Karpas-422 (cell line): ENCODE data around the gene SMIM23. TPM values are rescaled to one million over a fixed set of nuclear protein-coding genes. Genes with fewer than 3 reads are reported as not detected.

Source experiments
- DNase-seq: peaks from one replicate; pipeline ENCODE4 v3.0.0-alpha.2; 2015
- H2AFZ ChIP-seq: fragments of 200-600 bp; sonication (generic); 2 replicates; pipeline ENCODE4 v1.6.1; 2014; ENCODE audit warnings: antibody characterized with exemption, low read length, mixed read lengths
- H3K27ac ChIP-seq: fragments of 200-600 bp; sonication (generic); 2 replicates; pipeline ENCODE4 v1.5.1; 2014; ENCODE audit warnings: mild to moderate bottlenecking, low read length, moderate library complexity
- H3K27me3 ChIP-seq: fragments of 200-600 bp; sonication (generic); 2 replicates; pipeline ENCODE4 v1.6.1; 2014; ENCODE audit warnings: low read length, mixed read lengths
- H3K36me3 ChIP-seq: fragments of 200-600 bp; sonication (generic); 2 replicates; pipeline ENCODE4 v1.6.1; 2014; ENCODE audit warnings: low read length, mixed read lengths; ENCODE audit not compliant: insufficient read depth
- H3K4me1 ChIP-seq: fragments of 200-600 bp; sonication (generic); 2 replicates; pipeline ENCODE4 v1.6.1; 2014; ENCODE audit warnings: mild to moderate bottlenecking, low read length, mixed read lengths
- H3K4me2 ChIP-seq: fragments of 200-600 bp; sonication (generic); 2 replicates; pipeline ENCODE4 v1.6.1; 2014; ENCODE audit warnings: low read length, low read depth, mild to moderate bottlenecking; ENCODE audit not compliant: poor library complexity, severe bottlenecking
- H3K4me3 ChIP-seq: fragments of 200-600 bp; sonication (generic); 2 replicates; pipeline ENCODE4 v1.5.1; 2014; ENCODE audit warnings: mild to moderate bottlenecking, antibody characterized with exemption, low read length, mixed read lengths
- H3K79me2 ChIP-seq: fragments of 200-600 bp; sonication (generic); 2 replicates; pipeline ENCODE4 v1.6.1; 2014; ENCODE audit warnings: mild to moderate bottlenecking, low read length, mixed read lengths
- H3K9ac ChIP-seq: fragments of 200-600 bp; sonication (generic); 2 replicates; pipeline ENCODE4 v1.6.0; 2014; ENCODE audit warnings: low read length
- H3K9me2 ChIP-seq: fragments of 200-600 bp; sonication (generic), shearing (Covaris generic); replicated peaks from 2 replicates; pipeline ENCODE4 v1.6.0; 2014; ENCODE audit warnings: mild to moderate bottlenecking, low read length, moderate library complexity; ENCODE audit not compliant: insufficient read depth
- H3K9me3 ChIP-seq: fragments of 300-700, 200-600 bp; sonication (generic); 2 replicates; pipeline ENCODE4 v1.6.1; 2014; ENCODE audit warnings: low read length, mixed read lengths
- H4K20me1 ChIP-seq: fragments of 200-600 bp; sonication (generic); 2 replicates; pipeline ENCODE4 v1.6.1; 2014; ENCODE audit warnings: mild to moderate bottlenecking, antibody characterized with exemption, low read length, low read depth; ENCODE audit not compliant: insufficient read depth
- total RNA-seq: library from RNA; depleted of rRNA; stranded (reverse); fragments of >200 nt; shearing (Covaris generic); gene quantifications from 2 replicates; pipeline ENCODE4 v1.2.3, GENCODE V29; 2014; ENCODE audit warnings: low replicate concordance; rRNA removed

The SMIM23 gene
- total RNA-seq, result not detected in 2 replicates

GRCh38 chr5:171785517-171785916 is at the start of gene SMIM23:
TSS of gene SMIM23 (plus strand) at chr5:171785817. CDS start at chr5:171785872, 55 bp downstream.
- H3K4me3 ChIP-seq, result no peak within 1 kb of the TSS
- no peak for DNase-seq
- no peaks in the 10 kb centered on the region for H3K9me2 ChIP-seq
- no peak within 1 kb of the TSS for H3K27ac ChIP-seq
- no peaks in the 10 kb centered on the region for H3K4me1 ChIP-seq
- no peak within 1 kb of the TSS for H3K4me2 ChIP-seq
- no peaks in the 10 kb centered on the region for H3K9me3 ChIP-seq
- H4K20me1 ChIP-seq, result no peaks in the 10 kb centered on the region
- H3K79me2 ChIP-seq, result no peaks in the 10 kb centered on the region
- H3K36me3 ChIP-seq, result no peaks in the 10 kb centered on the region
- no peaks in the 10 kb centered on the region for H3K27me3 ChIP-seq
- no peak within 1 kb of the TSS for H3K9ac ChIP-seq
- no peak within 1 kb of the TSS for H2AFZ ChIP-seq

DNA sequence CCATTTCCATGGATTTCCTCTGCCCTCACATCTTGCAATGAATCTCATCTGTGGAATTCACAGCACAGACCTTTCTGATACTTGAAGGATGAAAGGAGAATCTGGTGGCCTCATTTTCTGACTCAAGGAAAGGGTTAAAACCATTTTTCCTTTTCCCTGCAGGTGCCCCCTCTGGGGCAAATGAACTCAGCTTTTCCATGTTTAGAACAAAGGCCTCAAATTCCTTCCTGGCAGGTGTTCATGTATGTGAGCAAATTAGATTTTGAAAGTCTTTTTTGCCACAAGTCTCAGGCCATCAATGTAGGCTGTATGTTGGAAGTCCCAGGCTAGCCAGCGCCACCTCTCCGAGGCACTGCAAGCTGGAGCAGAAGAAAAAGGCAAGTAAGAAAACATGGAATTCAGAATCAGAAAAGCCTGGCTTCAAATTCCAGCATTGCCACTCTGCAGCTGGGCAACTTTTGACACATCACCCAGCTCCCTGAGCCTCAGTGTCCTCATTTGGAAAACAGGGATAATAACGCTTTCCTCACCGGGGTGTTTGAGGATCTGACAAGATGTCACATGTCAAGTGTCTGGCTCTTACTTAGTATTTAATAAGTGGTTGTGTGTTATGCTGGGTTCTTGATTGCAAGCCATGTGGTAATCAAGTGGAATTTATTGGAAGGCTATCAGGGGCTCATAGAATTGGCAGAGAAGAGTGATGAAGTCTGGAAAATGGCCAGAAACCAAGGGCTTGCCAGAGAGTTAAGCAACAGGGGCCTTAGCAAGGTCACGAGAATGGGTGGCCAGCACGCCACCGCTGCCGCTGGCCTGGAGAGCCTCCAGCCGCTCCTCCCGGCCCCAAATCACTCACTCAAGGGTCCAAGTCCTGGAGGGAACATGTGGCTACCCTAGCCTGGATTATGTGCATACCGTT is 48.4 kb upstream of the SMIM23 start:
- Histone ChIP-seq H3K27me3 (no peaks in the 10 kb centered on the region), H3K27ac (no peak overlapping the region), H3K4me3 (no peak overlapping the region), H3K9me2 (no peaks in the 10 kb centered on the region), H3K9ac (no peak overlapping the region), H3K36me3 (no peaks in the 10 kb centered on the region), H3K4me2 (no peak overlapping the region), H3K4me1 (no peaks in the 10 kb centered on the region), H3K79me2 (no peaks in the 10 kb centered on the region), H4K20me1 (no peaks in the 10 kb centered on the region), H3K9me3 (no peaks in the 10 kb centered on the region), H2AFZ (no peak overlapping the region)
- no peak for DNase-seq

DNA sequence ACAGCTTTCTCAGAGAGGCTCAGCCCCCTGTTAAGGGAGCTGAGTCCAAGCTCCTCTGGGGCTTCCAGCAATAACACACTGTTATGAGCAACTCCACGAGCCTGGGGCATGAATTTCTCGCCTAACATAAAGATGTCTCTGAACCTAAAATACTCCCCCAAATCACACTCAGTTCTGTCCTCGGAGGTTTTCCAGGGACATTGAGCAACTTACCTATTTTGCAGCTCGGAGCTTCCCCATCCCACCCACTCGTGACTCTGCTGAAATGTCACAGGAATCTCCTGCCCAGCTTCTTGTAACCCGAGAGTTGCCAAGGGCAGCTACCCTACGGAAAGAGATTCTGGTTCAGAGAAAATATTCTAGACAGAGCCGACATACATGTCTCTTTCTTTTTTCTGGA is 47.1 kb upstream of the SMIM23 start:
- Histone ChIP-seq H3K9ac (no peak overlapping the region), H2AFZ (no peak overlapping the region)

GRCh38 chr5:171739271-171739670 is 46.3 kb upstream of the SMIM23 start:
- H3K27ac ChIP-seq, result no peak overlapping the region
- no peak overlapping the region for H3K9ac ChIP-seq
- no peaks in the 10 kb centered on the region for H3K9me3 ChIP-seq
- DNase-seq, result no peak
- no peaks in the 10 kb centered on the region for H3K9me2 ChIP-seq
- no peaks in the 10 kb centered on the region for H4K20me1 ChIP-seq
- no peaks in the 10 kb centered on the region for H3K79me2 ChIP-seq
- H3K36me3 ChIP-seq, result no peaks in the 10 kb centered on the region
- no peaks in the 10 kb centered on the region for H3K4me1 ChIP-seq
- no peak overlapping the region for H2AFZ ChIP-seq
- no peak overlapping the region for H3K4me2 ChIP-seq
- H3K4me3 ChIP-seq, result no peak overlapping the region
- no peaks in the 10 kb centered on the region for H3K27me3 ChIP-seq

More for the DNA sequence above, 47.1 kb upstream of the SMIM23 start:
- Histone ChIP-seq H4K20me1 (no peaks in the 10 kb centered on the region), H3K27me3 (no peaks in the 10 kb centered on the region), H3K4me3 (no peak overlapping the region), H3K79me2 (no peaks in the 10 kb centered on the region), H3K27ac (no peak overlapping the region), H3K4me2 (no peak overlapping the region), H3K36me3 (no peaks in the 10 kb centered on the region), H3K9me3 (no peaks in the 10 kb centered on the region), H3K9me2 (no peaks in the 10 kb centered on the region), H3K4me1 (no peaks in the 10 kb centered on the region)
- DNase-seq, result no peak

DNA sequence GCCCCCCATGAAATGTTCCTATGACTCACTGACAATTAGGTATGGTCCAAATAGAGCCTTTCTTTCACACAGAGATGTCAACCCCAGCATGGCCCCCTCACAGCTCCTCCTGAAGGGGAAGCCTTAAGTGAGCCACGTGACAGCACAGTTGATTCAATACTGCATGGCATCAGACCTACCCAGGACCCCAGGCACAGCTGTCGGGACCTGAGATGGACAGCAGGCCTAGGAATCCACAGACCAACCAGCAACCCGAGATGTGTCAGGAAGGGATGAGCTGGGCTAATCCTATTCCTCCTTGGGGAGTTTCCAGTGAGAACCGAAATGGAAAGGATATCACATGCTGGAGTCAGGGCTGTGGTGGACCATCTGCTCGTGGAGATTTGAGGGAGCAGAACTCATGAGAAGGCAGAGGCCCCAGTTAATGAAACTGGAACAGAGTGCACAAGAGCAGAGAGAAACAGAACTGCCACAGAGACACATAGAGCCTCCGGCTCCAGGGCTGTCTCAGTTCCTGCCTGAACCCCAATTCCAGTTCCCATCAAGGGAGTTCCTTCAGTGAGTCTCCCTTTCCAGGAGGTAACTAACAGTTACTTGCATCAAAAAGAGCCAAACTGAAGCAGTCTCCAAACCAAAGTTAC is 42.1 kb upstream of the SMIM23 start:
- Histone ChIP-seq H2AFZ (no peak overlapping the region), H3K36me3 (no peaks in the 10 kb centered on the region), H3K27me3 (no peaks in the 10 kb centered on the region), H3K9me2 (no peaks in the 10 kb centered on the region), H3K9ac (no peak overlapping the region), H3K79me2 (no peaks in the 10 kb centered on the region), H3K27ac (no peak overlapping the region), H3K4me1 (no peaks in the 10 kb centered on the region), H3K4me2 (no peak overlapping the region), H3K4me3 (no peak overlapping the region), H4K20me1 (no peaks in the 10 kb centered on the region), H3K9me3 (no peaks in the 10 kb centered on the region)
- DNase-seq, result no peak

DNA sequence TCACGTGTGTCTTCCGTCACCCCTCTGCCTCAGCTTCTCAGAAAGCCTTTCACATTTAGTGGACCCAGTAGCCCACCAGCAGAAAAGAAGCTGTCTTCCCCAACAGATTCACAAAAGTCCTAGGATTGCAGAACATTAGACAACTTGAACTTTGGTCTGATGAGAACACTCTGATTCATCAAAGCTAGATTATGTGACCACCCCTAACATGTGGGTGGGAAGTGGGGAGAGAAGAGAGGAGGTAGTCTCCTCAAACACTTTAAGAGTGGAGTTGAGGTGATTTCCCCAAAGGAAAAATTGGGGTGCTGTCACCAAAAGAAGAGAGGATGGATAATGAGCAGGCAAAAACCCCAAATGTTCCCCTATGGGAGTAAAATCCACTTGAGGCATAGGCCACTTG is 41.4 kb upstream of the SMIM23 start:
- Histone ChIP-seq H2AFZ (no peak overlapping the region), H4K20me1 (no peaks in the 10 kb centered on the region), H3K4me2 (no peak overlapping the region), H3K36me3 (no peaks in the 10 kb centered on the region), H3K79me2 (no peaks in the 10 kb centered on the region), H3K9ac (no peak overlapping the region), H3K27me3 (no peaks in the 10 kb centered on the region), H3K9me2 (no peaks in the 10 kb centered on the region), H3K4me1 (no peaks in the 10 kb centered on the region), H3K27ac (no peak overlapping the region), H3K4me3 (no peak overlapping the region), H3K9me3 (no peaks in the 10 kb centered on the region)
- DNase-seq, result no peak

DNA sequence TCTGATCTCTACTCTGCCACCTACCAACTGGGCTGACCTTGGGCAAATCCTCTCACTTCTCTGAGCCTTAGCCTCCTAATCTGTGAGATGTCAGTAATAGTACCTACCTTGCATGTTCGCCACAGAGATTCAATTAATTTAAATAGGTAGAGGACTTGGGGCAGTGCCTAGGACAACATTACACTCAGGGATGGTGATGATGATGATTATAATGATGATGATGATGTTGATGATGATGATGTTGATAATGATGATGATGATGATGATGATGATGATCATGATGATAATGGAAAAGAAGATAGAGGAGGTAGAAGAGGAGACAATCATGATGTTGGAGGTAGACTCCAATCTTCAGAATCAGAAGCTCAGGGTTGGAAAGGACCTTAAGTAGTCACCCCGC is 40.7 kb upstream of the SMIM23 start:
- Histone ChIP-seq H2AFZ (no peak overlapping the region), H3K9me3 (no peaks in the 10 kb centered on the region), H3K4me1 (no peaks in the 10 kb centered on the region), H3K36me3 (no peaks in the 10 kb centered on the region), H3K9ac (no peak overlapping the region), H3K27me3 (no peaks in the 10 kb centered on the region), H4K20me1 (no peaks in the 10 kb centered on the region), H3K79me2 (no peaks in the 10 kb centered on the region), H3K27ac (no peak overlapping the region), H3K4me3 (no peak overlapping the region), H3K9me2 (no peaks in the 10 kb centered on the region), H3K4me2 (no peak overlapping the region)
- DNase-seq, result no peak

DNA sequence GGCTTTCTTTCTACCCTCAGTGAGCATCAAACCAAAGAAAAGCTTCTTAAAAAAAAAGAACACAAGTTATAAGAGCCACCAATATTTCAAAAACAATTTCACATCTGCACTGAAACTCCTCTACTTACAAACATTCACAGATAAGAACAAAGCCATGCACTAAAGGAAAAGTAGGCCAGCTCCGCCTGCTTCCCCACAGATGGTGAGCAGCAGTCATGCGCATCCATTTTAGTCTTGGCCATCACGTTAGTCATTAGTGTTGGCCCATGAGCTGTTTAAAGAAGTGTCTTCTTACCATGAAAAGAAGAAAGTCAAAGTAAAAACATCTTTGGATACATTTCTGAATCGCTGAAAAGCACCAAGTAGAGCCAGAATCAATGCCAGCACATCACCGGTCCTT is 40.0 kb upstream of the SMIM23 start:
- Histone ChIP-seq H3K4me2 (no peak overlapping the region), H4K20me1 (no peaks in the 10 kb centered on the region), H3K4me1 (no peaks in the 10 kb centered on the region)

More for the DNA sequence above, 40.0 kb upstream of the SMIM23 start:
- no peak for DNase-seq
- H3K9ac ChIP-seq, result no peak overlapping the region
- no peaks in the 10 kb centered on the region for H3K79me2 ChIP-seq
- H3K4me3 ChIP-seq, result no peak overlapping the region
- no peak overlapping the region for H2AFZ ChIP-seq
- H3K9me3 ChIP-seq, result no peaks in the 10 kb centered on the region
- no peaks in the 10 kb centered on the region for H3K36me3 ChIP-seq
- H3K27me3 ChIP-seq, result no peaks in the 10 kb centered on the region
- no peaks in the 10 kb centered on the region for H3K9me2 ChIP-seq
- no peak overlapping the region for H3K27ac ChIP-seq
